ENCODE data around the gene RHBDD1. TPM values are rescaled to one million over a fixed set of nuclear protein-coding genes. Genes with fewer than 3 reads are reported as not detected.

RHBDD1 gene
- total and polyA plus RNA-seq, 8 donors = 1.8 to 31.6 (median 6.0) TPM

GRCh38 chr2:227035711-227036367, 200.0 kb downstream of the RHBDD1 start:
- H3K4me3 ChIP-seq = no peak overlapping the region

DNA sequence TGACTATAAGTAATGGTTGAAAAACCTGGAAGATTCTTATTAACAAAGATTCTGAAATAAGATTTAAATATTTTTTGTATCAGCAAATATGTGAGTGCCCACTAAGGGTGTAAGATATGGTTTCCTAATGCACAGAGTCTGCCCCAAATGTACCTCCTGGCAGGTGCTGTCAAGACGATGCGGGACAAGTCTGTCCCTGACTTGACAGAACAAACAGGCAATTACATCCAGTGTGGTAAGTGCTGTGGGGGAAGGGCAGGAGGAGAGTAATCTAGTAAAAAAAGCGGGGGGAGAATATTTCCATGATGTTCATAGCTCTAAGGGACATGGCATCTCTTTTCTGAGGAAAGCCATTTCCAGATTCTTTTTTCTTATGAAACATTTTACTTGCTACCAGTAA, 200.7 kb downstream of the RHBDD1 start:
- TF ChIP-seq POLR2A (IDR thresholded peaks at IDR 0.05) (no peak), POLR2AphosphoS5 (IDR thresholded peaks at IDR 0.05) (no peak), EP300 (IDR thresholded peaks at IDR 0.05) (no peak)
- TF ChIP-seq, protein P1, sequence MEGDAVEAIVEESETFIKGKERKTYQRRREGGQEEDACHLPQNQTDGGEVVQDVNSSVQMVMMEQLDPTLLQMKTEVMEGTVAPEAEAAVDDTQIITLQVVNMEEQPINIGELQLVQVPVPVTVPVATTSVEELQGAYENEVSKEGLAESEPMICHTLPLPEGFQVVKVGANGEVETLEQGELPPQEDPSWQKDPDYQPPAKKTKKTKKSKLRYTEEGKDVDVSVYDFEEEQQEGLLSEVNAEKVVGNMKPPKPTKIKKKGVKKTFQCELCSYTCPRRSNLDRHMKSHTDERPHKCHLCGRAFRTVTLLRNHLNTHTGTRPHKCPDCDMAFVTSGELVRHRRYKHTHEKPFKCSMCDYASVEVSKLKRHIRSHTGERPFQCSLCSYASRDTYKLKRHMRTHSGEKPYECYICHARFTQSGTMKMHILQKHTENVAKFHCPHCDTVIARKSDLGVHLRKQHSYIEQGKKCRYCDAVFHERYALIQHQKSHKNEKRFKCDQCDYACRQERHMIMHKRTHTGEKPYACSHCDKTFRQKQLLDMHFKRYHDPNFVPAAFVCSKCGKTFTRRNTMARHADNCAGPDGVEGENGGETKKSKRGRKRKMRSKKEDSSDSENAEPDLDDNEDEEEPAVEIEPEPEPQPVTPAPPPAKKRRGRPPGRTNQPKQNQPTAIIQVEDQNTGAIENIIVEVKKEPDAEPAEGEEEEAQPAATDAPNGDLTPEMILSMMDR (IDR thresholded peaks at IDR 0.05) = no peak
- no peaks in the 10 kb centered on the region for H3K9me3 ChIP-seq
- H3K36me3 ChIP-seq = no peaks in the 10 kb centered on the region
- no peak for DNase-seq
- no peaks in the 10 kb centered on the region for H3K27me3 ChIP-seq
- H3K4me1 ChIP-seq = peaks cover 0 to 20% (median 12%) of the 10 kb centered on the region in 4 donors
- WGBS, 5 donors = 67 to 85% (median 77%) methylated on average over 3 of the region's 3 CpGs
- H3K4me3 ChIP-seq = no peak overlapping the region
- H3K27ac ChIP-seq = no peak overlapping the region
- intact Hi-C loops (cut with DNase I; ENCODE audit: low total_unique reads) = loop anchor here (10.0 kb wide), 1 partner anchor 68 kb away; no protein-coding TSS in a partner anchor

More at GRCh38 chr2:227035711-227036367, 200.0 kb downstream of the RHBDD1 start:
- peaks cover 0 to 20% (median 12%) of the 10 kb centered on the region in 4 donors for H3K4me1 ChIP-seq
- H3K27ac ChIP-seq = no peak overlapping the region
- TF ChIP-seq POLR2AphosphoS5 (IDR thresholded peaks at IDR 0.05) (no peak), POLR2A (IDR thresholded peaks at IDR 0.05) (no peak), EP300 (IDR thresholded peaks at IDR 0.05) (no peak)
- TF ChIP-seq, protein P1 (IDR thresholded peaks at IDR 0.05) = no peak
- intact Hi-C loops (cut with DNase I; ENCODE audit: low total_unique reads) = loop anchor here (10.0 kb wide), 1 partner anchor 69 kb away; no protein-coding TSS in a partner anchor
- peak in 1 of 2 donors; percentile 17 for DNase-seq
- no peaks in the 10 kb centered on the region for H3K27me3 ChIP-seq
- 36 to 57% (median 45%) methylated on average over 7 of the region's 7 CpGs for WGBS, 5 donors
- no peaks in the 10 kb centered on the region for H3K36me3 ChIP-seq
- H3K9me3 ChIP-seq = no peaks in the 10 kb centered on the region

- intact Hi-C loops (cut with DNase I; ENCODE audit: low total_unique reads) = loop anchor here (10.0 kb wide), 1 partner anchor 66 kb away; no protein-coding TSS in a partner anchor
- TF ChIP-seq EP300 (IDR thresholded peaks at IDR 0.05) (no peak), POLR2A (IDR thresholded peaks at IDR 0.05) (no peak), POLR2AphosphoS5 (IDR thresholded peaks at IDR 0.05) (peak in 1 of 3 donors; percentile 18)
- TF ChIP-seq, protein P1 (IDR thresholded peaks at IDR 0.05) = no peak
- WGBS, 5 donors = 13 to 38% (median 30%) methylated on average over 1 of the region's 1 CpG
- Histone ChIP-seq H3K27me3 (no peaks in the 10 kb centered on the region), H3K36me3 (no peaks in the 10 kb centered on the region), H3K4me3 (no peak overlapping the region), H3K27ac (no peak overlapping the region), H3K4me1 (peaks cover 0 to 17% (median 9%) of the 10 kb centered on the region in 4 donors), H3K9me3 (no peaks in the 10 kb centered on the region)
- peak in 1 of 2 donors; percentile 81 for DNase-seq
Measured at GRCh38 chr2:227038550-227039189, 202.8 kb downstream of the RHBDD1 start.

DNA sequence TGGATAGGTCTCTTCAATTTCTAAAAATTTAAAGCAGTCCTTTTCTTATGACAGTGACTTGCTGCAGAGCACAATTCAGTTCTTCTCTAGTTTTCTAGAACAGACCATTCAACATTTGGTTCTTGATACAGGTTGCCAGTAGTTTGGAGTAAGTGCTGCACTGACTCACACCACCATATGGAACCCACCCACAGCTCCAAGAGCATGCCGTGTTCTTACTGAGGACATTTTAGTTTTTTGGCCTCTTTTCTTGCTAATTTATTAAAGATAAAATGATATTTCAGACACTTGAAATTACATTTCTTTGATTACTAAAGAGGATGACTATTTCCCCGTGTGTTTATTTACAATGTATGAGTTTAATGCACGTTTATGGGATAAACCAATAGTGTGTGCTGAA, 208.1 kb downstream of the RHBDD1 start:
- Histone ChIP-seq H3K9me3 (no peaks in the 10 kb centered on the region), H3K27ac (no peak overlapping the region), H3K27me3 (no peaks in the 10 kb centered on the region), H3K4me1 (peaks cover 0 to 3% (median 3%) of the 10 kb centered on the region in 4 donors), H3K4me3 (no peak overlapping the region), H3K36me3 (no peaks in the 10 kb centered on the region)
- intact Hi-C loops (cut with DNase I; ENCODE audit: low total_unique reads) = no loop called here
- no peak for TF ChIP-seq EP300 (IDR thresholded peaks at IDR 0.05)
- no peak for TF ChIP-seq POLR2A (IDR thresholded peaks at IDR 0.05)
- TF ChIP-seq POLR2AphosphoS5 (IDR thresholded peaks at IDR 0.05) = no peak
- TF ChIP-seq, protein P1 (IDR thresholded peaks at IDR 0.05) = no peak
- DNase-seq = no peak
- WGBS, 5 donors = 59 to 83% (median 74%) methylated on average over 3 of the region's 3 CpGs

Small RNAs within 50 kb of the gene (small RNA-seq; reads per million reads assigned to genes)
- 0 reads per million in 4 donors for gene RF00554

Other genes starting within 250 kb of the RHBDD1 start
- 10 to 100 TPM in 4 of 5 donors, 1 to 10 TPM in 1; 8.4 to 26.8 (median 15.6) TPM for gene IRS1, start 36.2 kb upstream of the RHBDD1 start, total RNA-seq
- gene IRS1, start 36.2 kb upstream of the RHBDD1 start, polyA plus RNA-seq = 10 to 100 TPM in 1 of 3 donors, 1 to 10 TPM in 2; 2.1 to 11.0 (median 5.0) TPM

Measured in stomach (tissue), 9 donors.